GM12878 (cell line): Measurements from ENCODE around the gene THEM4. TPM values are rescaled to one million over a fixed set of nuclear protein-coding genes. Genes with fewer than 3 reads are reported as not detected.

Experiments used
- ATAC-seq: fragments of 200-7000 bp; cut with Tn5 transposase; 3 replicates; pipeline ENCODE4 v1.9.1; 2020; ENCODE audit warnings: mild to moderate bottlenecking, moderate library complexity
- BruUV-seq: library from RNA; stranded (reverse); fragments of 400-500 nt; replicated peaks from 2 replicates; lab custom pipeline; 2021; lab: Mats Ljungman, UMichigan
- CTCF ChIA-PET: fragments of 300-600 bp; sonication (Branson Sonifier 250); formaldehyde crosslinking; extraction: SDS; loops from one replicate; lab custom pipeline; 2021; ENCODE audit warnings: inconsistent platforms; lab: Yijun Ruan, JAX
- POLR2A ChIA-PET: fragments of 350-600 bp; formaldehyde crosslinking; extraction: SDS; loops from one replicate; lab custom pipeline; 2021; ENCODE audit warnings: inconsistent platforms; lab: Charles Lee
- RAD21 ChIA-PET: fragments of 300-600 bp; sonication (Branson Sonifier 250); formaldehyde crosslinking; loops from one replicate; lab custom pipeline; 2023; ENCODE audit warnings: antibody characterized with exemption; ENCODE audit not compliant: unreplicated experiment; lab: Charles Lee
- SMC1A ChIA-PET: fragments of 300-600 bp; sonication (Branson Sonifier 250); formaldehyde crosslinking; loops from one replicate; lab custom pipeline; 2023; ENCODE audit not compliant: unreplicated experiment, uncharacterized antibody; lab: Charles Lee
- DNase-seq: peaks from one replicate; pipeline ENCODE4 v3.0.0-alpha.2; 2011; ENCODE audit warnings: low read depth, low spot score
- FAIRE-seq: peaks from 3 replicates; lab custom pipeline; 2011; peaks lifted over from hg19 to GRCh38; lab: Jason Lieb, UNC
- H2AFZ ChIP-seq: 2 replicates; pipeline ENCODE4 v1.6.0; 2011; ENCODE audit warnings: low read depth, low read length, control low read depth; ENCODE audit not compliant: control insufficient read depth
- H3K27ac ChIP-seq: 2 replicates; pipeline ENCODE4 v1.5.1; 2011; ENCODE audit warnings: control low read depth; ENCODE audit not compliant: control insufficient read depth, insufficient read depth
- H3K27me3 ChIP-seq, 2 experiments: replicated peaks in 1 of 2; 2 replicates each; pipeline versions ENCODE4 v1.6.0 to v1.6.1; 2011; ENCODE audit warnings: low read length in 1 of 2; ENCODE audit not compliant: control insufficient read depth in 2 of 2, insufficient read depth in 2 of 2
- H3K36me3 ChIP-seq, 2 experiments: 2 replicates each; pipeline ENCODE4 v1.5.1; 2011; ENCODE audit warnings: low read length in 1 of 2; ENCODE audit not compliant: control insufficient read depth in 2 of 2, insufficient read depth in 2 of 2
- H3K4me1 ChIP-seq: 2 replicates; pipeline ENCODE4 v1.6.1; 2011; ENCODE audit warnings: mild to moderate bottlenecking, low read length, moderate library complexity, mixed read lengths; ENCODE audit not compliant: control insufficient read depth, insufficient read depth
- H3K4me2 ChIP-seq: 2 replicates; pipeline ENCODE4 v1.6.0; 2011; ENCODE audit warnings: control low read depth; ENCODE audit not compliant: control insufficient read depth, insufficient read depth
- H3K4me3 ChIP-seq: fragments of 200-600 bp; sonication (generic); 2 replicates; pipeline ENCODE4 v1.5.1; 2016
- H3K79me2 ChIP-seq: 2 replicates; pipeline ENCODE4 v1.6.0; 2011; ENCODE audit warnings: low read length; ENCODE audit not compliant: control insufficient read depth, insufficient read depth
- H3K9ac ChIP-seq: 2 replicates; pipeline ENCODE4 v1.8.0; 2011; ENCODE audit warnings: low read length, control low read depth, mixed read lengths; ENCODE audit not compliant: control insufficient read depth, insufficient read depth
- H3K9me3 ChIP-seq: replicated peaks from 3 replicates; pipeline ENCODE4 v1.5.1; 2011; ENCODE audit warnings: mild to moderate bottlenecking, low read length; ENCODE audit not compliant: control insufficient read depth, insufficient read depth
- H4K20me1 ChIP-seq: 2 replicates; pipeline ENCODE4 v1.6.0; 2011; ENCODE audit not compliant: control insufficient read depth, insufficient read depth
- BACH1 ChIP-seq: fragments of 450-650 bp; IDR thresholded peaks from 2 replicates; pipeline ENCODE4 v1.6.1; 2017; ENCODE audit warnings: mild to moderate bottlenecking, borderline replicate concordance
- CHD2 ChIP-seq: IDR thresholded peaks from 2 replicates; pipeline ENCODE4 v1.6.1; 2011; ENCODE audit warnings: low read depth, low read length, improper control_type of control experiment, borderline replicate concordance
- E2F8 ChIP-seq: fragments of 450-650 bp; IDR thresholded peaks from 2 replicates; pipeline ENCODE4 v1.6.1; 2018; ENCODE audit warnings: mild to moderate bottlenecking, low read depth, moderate library complexity; ENCODE audit not compliant: partially characterized antibody
- E4F1 ChIP-seq: fragments of 450-650 bp; IDR thresholded peaks from 2 replicates; pipeline ENCODE4 v1.6.1; 2018; ENCODE audit warnings: borderline replicate concordance, mild to moderate bottlenecking; ENCODE audit not compliant: partially characterized antibody
- HDAC6 ChIP-seq: fragments of 200-600 bp; sonication (generic); IDR thresholded peaks from one replicate; pipeline ENCODE4 v1.8.0; 2017; ENCODE audit warnings: antibody characterized with exemption; ENCODE audit not compliant: unreplicated experiment
- IRF4 ChIP-seq: IDR thresholded peaks from 2 replicates; pipeline ENCODE4 v1.6.1; 2011; ENCODE audit warnings: low read depth, low read length
- JUND ChIP-seq: IDR thresholded peaks from 2 replicates; pipeline ENCODE4 v1.6.1; 2012; ENCODE audit warnings: low read depth, mild to moderate bottlenecking, low read length, improper control_type of control experiment, moderate library complexity
- MAX ChIP-seq: IDR thresholded peaks from 2 replicates; pipeline ENCODE4 v1.6.1; 2012; ENCODE audit warnings: low read depth, low read length, improper control_type of control experiment
- NFIC ChIP-seq: IDR thresholded peaks from 2 replicates; pipeline ENCODE4 v1.6.1; 2012; ENCODE audit warnings: low read depth, mild to moderate bottlenecking, inconsistent platforms, low read length, moderate library complexity
- NFYA ChIP-seq: IDR thresholded peaks from 2 replicates; pipeline ENCODE4 v1.6.1; 2011; ENCODE audit warnings: low read depth, mild to moderate bottlenecking, low read length, improper control_type of control experiment, borderline replicate concordance
- RUNX3 ChIP-seq: IDR thresholded peaks from 2 replicates; pipeline ENCODE4 v1.6.1; 2012; ENCODE audit warnings: low read length, inconsistent platforms
- STAT1 ChIP-seq: fragments of 450-650 bp; conservative IDR thresholded peaks from 2 replicates; pipeline ENCODE4 v1.6.1; 2014; ENCODE audit warnings: antibody characterized with exemption, mild to moderate bottlenecking
- YBX1 ChIP-seq: fragments of 450-650 bp; IDR thresholded peaks from 2 replicates; pipeline ENCODE4 v1.6.1; 2016; ENCODE audit warnings: antibody characterized with exemption
- ZNF207 ChIP-seq: fragments of 450-650 bp; IDR thresholded peaks from 2 replicates; pipeline ENCODE4 v1.6.1; 2014; ENCODE audit warnings: antibody characterized with exemption, mild to moderate bottlenecking, borderline replicate concordance
- ZNF592 ChIP-seq: fragments of 450-650 bp; IDR thresholded peaks from 2 replicates; pipeline ENCODE4 v1.6.1; 2017; ENCODE audit warnings: mild to moderate bottlenecking, moderate library complexity
- WGBS: methylation state at CpG from one replicate; pipeline ENCODE4 v1.1.6; 2016; ENCODE audit warnings: low lambda C conversion rate; ENCODE audit not compliant: insufficient replicate concordance, insufficient coverage; ENCODE audit errors: missing lambda C conversion rate; 5-methylcytosine and 5-hydroxymethylcytosine counted together
- in situ Hi-C: fragments of 300-500 bp; cut with MboI; formaldehyde crosslinking; loops from 9 replicates; pipeline ENCODE4 v1.14.3; 2018; ENCODE audit warnings: mixed read lengths
- intact Hi-C: fragments of 100-400 bp; cut with micrococcal nuclease; formaldehyde crosslinking; loops from one replicate; pipeline ENCODE4 v1.14.2; 2022; ENCODE audit not compliant: unreplicated experiment
- polyA plus RNA-seq, 11 experiments: library from polyadenylated mRNA; depleted of rRNA in 4 of 11; unstranded in 6 of 11; stranded (reverse) in 5 of 11; fragments of >200 nt; fragmentation: Nextera tagmentation in 4 of 11; fragmentation: Illumina TruSeq in 1 of 11; extraction: Ambion mirVana in 4 of 11; extraction: Trizol in 1 of 11; gene quantifications; 1 replicate in 1 of 11; 2 replicates in 10 of 11; pipeline versions ENCODE4 v1.2.1 to v1.2.3, GENCODE V29; 2011 to 2016; ENCODE audit warnings: inconsistent platforms in 2 of 11, missing spikeins in 2 of 11, low read depth in 1 of 11
- total RNA-seq, 4 experiments: library from RNA; depleted of rRNA in 3 of 4; stranded (reverse); fragments of >200 nt in 3 of 4; fragmentation: Illumina TruSeq in 1 of 4; extraction: Trizol in 1 of 4; gene quantifications; 2 replicates each; pipeline versions ENCODE4 v1.2.1 to v1.2.3, GENCODE V29; 2013 to 2021

Gene THEM4
- total and polyA plus RNA-seq, 10 of the 15 experiments (the other 5 are each of a cell fraction or from before 2014, with no cell fraction given), result 3.4 to 30.8 (median 17.9) TPM

- Histone ChIP-seq H3K9ac (no peak overlapping the region), H4K20me1 (no peaks in the 10 kb centered on the region)
- 44% methylated on average over 4 of the region's 4 CpGs for WGBS
- no peak for TF ChIP-seq NFIC
- TF ChIP-seq ZNF207, result no peak
- TF ChIP-seq IRF4, result no peak
- TF ChIP-seq NFYA, result no peak
- TF ChIP-seq JUND, result no peak
- TF ChIP-seq MAX, result no peak
- TF ChIP-seq ZNF592, result no peak
- TF ChIP-seq E4F1, result no peak
- no peak for TF ChIP-seq BACH1
- no peak for TF ChIP-seq YBX1
- no peak for TF ChIP-seq HDAC6
- TF ChIP-seq RUNX3, result no peak
- TF ChIP-seq E2F8, result no peak
- no peak for TF ChIP-seq CHD2
- TF ChIP-seq STAT1, result no peak
- TF ChIP-seq, all 136 proteins: peak for 0
- Histone ChIP-seq H3K4me3 (no peak overlapping the region), H3K4me1 (no peaks in the 10 kb centered on the region), H3K9me3 (no peaks in the 10 kb centered on the region), H2AFZ (no peak overlapping the region), H3K4me2 (no peak overlapping the region), H3K79me2 (no peaks in the 10 kb centered on the region), H3K36me3 (no peaks in the 10 kb centered on the region), H3K27ac (no peak overlapping the region), H3K27me3 (peaks cover 0 to 3% of the 10 kb centered on the region in 2 experiments; a peak in 1 of 4 replicates)
- DNase-seq, result no peak
- POLR2A ChIA-PET, result interaction anchor here (0.7 kb wide), 1 partner anchor 56 kb away, joined by 3 read pairs; the partner anchor contains the start of gene THEM4
- no peak for ATAC-seq
- no peak for FAIRE-seq
- SMC1A ChIA-PET, result interaction anchor here (1.4 kb wide), 1 partner anchor 13 kb away, joined by 3 read pairs; the partner anchor contains the start of gene C2CD4D
- CTCF ChIA-PET, result interaction anchor here (0.8 to 1.6 kb wide), 3 partner anchors 13 to 29 kb away, joined by 3 read pairs; no protein-coding TSS in a partner anchor
- intact Hi-C loops (loop anchor here (2.0 kb wide), 1 partner anchor 28 kb away; no protein-coding TSS in a partner anchor), in situ Hi-C loops (no loop called here)
- BruUV-seq, result no TSS peak
- RAD21 ChIA-PET, result no interaction called here
Measured at GRCh38 chr1:151852733-151853132, 56.6 kb downstream of the THEM4 start.
